Measurements from ENCODE around the gene SPEG.

SPEG gene

DNA sequence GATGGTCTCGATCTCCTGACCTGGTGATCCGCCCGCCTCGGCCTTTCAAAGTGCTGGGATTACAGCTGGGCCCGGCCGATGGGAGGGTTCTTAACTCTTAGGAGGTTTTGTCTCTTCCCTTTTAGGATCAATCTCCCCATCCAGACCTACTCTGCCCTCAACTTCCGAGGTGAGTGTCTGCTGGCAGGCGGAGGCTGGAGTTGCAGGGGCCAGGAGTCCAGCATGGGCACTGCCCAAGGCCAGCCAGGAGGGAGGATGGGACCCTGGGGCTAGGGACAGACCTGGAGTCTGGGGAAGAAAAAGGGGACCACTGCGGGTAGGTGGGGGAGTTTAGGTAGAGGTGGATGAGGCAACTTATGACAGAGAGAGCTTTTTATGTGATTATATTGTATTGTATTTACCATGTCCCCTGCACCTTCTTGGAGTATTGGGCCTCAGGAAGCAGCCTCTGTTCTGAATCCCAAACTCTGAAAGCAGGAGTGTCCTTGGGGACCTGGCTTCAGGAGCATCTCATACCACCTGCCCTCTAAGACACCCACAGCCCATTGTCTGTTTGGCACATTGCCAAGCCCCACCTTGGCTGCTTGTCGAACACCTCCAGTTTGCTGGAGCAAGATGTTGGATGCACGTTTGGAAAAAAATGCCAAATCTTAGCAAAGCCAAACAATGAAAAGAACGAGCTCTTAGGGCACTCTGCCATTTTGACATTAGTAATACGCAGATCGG lies 10.8 kb upstream of the SPEG start:
- DNase-seq, result no peak

DNA sequence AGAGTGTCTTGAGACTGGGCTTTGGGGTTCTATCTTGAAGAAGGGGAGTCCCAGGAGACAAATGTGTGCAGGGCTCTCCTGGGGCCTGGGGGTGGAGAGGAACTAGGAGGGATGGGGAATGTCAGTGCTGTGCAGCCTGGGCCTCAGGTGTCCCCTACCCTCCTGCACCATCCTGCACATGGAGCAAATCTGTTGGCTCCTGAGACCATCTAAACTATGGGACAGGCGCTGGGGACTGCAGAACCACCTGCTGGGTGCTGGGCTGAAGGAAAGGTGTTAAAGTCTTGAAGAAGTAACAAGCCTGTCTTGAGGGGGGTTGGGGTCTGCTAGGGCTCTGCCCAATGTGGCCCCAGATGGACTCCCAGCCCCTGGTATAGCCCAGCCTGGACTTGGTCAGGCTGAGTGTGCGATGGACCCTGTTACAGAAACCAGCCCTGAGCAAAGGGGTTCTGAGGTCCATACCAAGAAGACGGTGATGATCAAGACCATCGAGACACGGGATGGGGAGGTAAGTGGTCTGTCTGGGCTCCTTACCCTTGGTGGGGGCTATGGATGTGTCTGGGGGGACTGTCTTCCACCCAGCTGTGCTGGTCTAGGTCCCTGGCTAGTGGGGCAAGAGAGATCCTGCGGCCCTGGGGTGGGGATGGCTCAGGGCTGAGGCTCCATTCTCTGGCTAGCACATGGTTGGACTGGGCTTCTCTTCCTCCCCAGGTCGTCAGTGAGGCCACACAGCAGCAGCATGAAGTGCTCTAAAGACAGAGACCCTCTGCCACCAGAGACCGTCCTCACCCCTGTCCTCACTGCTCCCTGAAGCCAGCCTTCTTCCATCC lies 9.2 kb upstream of the SPEG start:
- no peak for DNase-seq

DNA sequence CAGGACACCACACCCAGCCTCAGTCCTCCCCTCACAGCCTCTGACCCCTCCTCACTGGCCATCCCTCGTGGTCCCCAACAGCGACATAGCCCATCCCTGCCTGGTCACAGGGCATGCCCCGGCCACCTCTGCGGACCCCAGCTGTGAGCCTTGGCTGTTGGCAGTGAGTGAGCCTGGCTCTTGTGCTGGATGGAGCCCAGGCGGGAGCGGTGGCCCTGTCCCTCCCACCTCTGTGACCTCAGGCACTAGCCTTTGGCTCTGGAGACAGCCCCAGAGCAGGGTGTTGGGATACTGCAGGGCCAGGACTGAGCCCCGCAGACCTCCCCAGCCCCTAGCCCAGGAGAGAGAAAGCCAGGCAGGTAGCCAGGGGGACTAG lies 8.6 kb upstream of the SPEG start:
- no peak for DNase-seq

DNA sequence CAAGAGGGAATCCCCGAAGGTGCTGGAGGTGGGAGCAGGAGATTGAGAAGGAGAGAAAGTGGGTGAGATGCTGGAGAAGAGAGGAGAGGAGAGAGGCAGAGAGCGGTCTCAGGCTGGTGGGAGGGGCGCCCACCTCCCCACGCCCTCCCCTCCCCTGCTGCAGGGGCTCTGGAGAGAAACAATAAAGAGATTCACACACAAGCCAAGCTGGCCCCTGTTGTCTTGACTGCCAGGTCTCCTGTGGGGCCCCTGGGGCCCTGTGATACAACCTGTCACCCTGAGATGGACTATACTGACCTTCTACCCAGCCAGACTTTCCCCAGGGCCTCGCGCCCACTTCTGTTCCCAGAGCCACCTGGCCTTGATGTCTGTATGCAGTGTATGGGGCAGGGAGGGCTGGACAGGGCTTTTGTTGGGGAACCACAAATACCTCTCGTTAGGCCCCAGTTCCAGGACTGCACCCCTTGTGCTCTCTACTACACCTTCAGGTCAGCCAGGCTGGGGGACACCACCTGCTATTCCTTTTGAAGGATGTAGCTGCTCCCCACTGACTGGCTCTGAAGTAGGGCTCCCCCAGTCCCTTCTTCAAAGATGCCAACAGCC lies 8.0 kb upstream of the SPEG start:
- no peak for DNase-seq

DNA sequence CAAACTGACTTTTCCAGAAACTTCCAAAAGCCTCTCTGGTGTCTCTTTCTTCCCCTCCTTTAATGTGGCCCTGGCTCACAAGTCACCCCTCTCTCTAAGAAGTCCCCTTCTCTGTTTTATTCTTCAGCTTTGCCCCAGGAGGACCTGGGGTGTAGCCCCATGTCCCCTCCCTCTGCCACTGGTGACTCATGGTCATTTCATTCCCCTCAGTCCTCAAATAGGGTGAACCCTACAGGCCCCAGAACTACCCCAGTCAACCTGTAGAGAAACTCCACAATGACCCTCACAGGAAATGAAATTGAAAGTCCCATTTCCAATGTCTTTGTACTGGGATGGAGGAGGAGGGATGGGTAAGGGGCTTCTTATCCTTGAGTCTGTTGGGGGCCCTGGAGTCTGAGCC lies 6.2 kb upstream of the SPEG start:
- no peak for DNase-seq

DNA sequence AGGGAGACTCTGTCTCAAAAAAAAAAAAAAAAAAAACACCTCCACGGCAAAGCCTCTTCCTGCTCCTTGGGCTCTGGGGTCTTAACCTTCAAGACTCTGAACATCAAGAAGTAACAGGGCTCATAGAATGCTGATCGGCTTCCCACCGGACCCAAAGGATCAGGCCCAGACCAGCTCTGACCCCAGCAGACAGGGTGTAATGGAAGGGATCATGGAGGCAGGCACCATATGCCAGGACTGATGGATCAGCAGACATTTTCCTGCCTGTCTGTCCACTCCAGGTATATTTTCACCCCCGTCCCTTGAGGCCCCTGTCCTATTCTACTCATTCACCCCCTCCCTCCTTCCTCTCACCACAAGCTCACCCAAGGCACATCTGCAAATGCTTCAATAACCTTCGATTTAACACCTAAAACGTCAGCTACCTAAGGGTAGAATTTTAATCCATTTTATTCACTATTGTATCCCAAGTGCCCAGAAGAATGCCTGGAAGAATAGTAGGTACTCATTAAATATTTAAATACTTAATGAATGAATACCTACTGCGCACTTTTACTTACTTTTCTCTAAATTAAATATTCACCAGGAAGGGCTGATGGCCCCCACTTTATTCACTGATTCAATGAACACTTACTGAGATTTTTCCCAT lies 4.6 kb upstream of the SPEG start:
- DNase-seq, result no peak

DNA sequence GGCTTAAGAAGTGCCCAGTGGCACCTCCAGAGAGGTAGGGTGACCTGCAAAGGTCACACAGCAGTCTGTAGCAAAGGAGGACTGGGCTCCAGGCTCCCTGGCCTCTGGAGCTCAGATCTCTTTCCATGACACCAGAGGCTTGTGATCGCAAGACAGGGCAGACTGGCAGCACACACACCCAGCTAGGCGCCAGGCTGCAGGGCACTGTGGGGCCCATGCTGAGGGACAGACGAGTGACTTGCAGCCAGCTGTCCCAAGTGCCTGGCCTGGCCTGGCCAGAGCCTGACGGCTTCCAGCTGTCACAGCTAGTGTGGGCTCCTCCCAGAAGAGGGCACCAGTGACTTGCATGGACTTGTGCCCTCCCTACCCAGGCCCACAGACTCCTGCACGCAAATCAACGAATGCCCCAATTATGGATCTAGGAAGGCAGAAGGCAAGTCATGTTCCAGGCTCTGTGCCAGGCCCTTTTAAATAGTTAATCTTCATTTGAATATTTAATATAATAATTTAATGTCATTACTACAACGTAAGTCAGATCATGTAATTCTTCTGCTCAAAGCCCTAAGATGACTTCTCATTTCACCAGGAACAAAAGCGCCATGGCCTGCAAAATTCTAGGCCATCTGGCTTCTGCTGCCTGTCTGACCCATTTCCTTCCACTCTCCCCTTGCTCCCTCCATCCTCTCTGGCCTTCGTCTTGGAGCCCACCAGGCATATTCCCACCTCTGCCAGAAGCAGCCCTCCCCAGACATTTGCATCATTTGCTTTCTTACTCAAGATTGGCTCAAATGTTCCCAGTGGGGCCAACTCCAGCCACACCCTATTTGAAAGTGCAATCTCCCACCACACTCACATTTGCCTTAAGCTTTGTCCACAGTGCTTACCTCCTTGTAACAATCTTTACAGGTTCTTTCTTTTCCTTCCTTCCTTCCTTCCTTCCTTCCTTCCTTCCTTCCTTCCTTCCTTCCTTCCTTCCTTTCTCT lies 3.7 kb upstream of the SPEG start:
- peak in 14 of 58 donors; percentile 4 to 36 (median 14) for DNase-seq

DNA sequence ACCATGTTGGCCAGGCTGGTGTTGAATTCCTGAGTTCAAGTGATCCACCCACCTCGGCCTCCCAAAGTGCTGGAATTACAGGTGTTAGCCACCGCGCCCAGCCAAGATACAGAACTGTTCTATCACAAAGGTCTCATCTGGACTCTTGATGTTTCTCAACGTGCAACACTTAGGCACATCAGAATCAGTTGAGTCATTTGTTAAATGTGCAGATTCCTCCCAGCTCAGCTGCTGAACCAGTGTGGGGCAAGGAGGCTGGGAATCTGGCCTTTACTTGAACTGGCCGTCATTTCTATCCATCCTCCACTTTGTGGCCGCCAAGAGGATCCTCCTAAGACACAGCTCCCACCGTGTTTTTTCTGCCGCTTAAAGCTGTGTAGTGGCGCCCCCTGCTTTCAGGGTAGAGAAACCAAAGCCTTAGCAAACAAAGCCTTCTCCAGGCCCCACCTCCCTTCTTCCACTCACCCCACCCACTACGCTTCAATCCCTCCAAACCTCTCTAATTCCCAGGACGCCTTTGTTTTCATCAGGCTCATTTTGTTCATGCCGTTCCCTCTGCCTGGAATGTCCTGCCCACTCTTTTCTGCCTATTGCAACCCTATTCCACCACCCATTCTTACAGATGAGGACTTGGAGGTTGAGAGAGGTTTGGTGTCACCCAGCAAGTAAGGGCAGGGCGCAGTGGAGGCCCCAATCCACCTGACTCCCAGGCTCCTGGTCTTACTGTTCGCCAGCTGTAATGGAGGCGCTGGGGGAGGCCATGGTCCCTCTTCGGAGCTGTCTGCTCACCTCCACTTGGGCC lies 776 bp upstream of the SPEG start:
- DNase-seq, result no peak

DNA sequence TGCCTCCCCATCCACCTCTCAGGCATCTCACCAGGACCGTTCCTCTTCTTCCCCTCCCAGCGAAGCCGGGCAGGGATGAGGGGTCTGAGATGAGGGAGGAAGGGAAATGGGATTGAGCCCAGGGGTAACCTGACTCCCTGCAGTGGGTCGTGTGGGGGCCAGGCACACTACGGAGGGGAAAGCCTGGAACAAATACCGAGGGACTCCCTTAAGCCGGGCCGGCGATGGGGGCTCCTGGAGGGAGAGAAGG lies 250 bp upstream of the SPEG start:
- DNase-seq, result no peak

DNA sequence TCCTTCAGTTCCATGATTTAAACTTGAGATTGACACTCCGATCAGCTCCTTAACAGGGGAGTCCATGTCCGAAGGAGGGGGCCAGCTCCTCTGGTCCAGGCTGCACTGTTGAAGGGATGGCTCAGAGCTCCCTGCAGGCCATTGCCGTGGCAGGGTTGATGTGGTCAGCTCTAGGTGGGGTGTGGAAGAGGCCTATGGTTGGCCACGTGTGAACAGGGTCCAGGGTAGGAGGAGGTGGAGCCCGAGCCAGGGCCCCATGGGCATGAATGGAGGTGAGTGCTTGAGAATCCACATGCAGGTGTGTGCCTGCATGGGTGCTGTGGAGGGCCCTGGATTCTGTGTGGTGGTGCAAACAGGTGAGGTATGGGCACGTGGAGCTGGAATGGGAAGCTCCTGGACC lies 1.1 kb downstream of the SPEG start:
- DNase-seq, result no peak

DNA sequence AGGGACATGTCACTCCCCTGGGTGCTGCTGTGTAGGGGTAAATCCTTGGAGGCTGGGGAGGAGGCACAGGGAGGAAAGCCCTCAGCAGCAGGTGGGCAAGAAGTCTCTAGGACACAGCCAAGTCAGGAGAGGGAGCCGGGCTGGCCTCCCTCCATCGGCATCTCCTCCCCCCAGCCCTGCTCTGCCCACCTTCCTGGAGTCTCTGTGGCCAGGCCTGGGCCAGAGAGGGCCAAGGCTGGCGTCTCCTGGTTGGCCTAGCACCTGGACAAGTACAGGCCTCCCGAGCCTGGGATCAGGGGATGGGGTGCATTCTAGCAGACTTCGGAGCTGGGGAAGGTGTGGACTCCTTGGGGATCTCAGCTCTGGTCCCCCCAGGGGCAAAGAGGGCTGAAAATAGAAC lies 1.8 kb downstream of the SPEG start:
- DNase-seq, result no peak

DNA sequence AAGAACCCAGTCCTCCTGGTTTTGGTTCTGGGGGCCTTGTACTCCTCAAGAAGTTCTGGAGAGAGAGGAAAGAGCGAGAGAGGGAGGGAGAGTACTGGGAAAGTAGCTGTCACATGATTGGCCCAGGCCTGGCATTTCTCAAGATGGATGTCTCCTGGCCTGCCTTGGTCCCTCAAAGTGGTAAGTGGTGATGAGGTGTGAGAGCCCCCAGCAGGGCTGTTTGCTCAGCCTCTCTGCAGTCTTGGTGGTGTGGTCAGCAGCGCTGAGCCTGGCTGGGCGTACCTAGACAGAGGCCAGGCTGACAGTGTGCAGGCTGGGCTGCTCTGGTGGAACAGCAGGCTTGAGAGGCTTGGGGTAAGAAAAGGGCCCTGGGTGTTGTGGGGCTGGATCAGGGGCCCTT lies 2.5 kb downstream of the SPEG start:
- no peak for DNase-seq

DNA sequence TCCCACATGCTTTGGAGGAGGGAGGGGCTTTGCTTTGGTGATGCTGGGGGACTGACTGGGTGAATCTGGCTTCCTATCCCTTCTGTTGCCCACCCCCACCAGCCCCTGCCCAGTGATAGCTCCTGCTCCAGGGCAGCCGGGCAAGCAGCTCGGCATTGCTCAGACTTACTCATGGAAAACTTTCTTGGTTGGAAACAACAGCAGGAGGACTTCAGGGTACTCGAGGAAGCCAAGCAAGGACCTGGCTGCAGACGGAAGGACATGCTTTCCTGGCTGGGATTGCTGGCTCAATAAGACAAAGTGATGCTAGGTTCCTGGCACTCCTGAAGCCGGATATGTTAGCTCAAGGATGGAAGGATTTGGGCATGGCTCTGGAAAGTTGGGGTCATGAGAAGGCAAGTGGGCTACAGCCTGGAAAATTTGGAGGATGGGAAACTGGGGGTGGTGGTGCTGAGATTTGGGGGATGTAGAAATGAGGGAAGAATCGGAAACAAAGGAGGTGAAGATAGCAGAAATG lies 3.1 kb downstream of the SPEG start:
- DNase-seq, result no peak

DNA sequence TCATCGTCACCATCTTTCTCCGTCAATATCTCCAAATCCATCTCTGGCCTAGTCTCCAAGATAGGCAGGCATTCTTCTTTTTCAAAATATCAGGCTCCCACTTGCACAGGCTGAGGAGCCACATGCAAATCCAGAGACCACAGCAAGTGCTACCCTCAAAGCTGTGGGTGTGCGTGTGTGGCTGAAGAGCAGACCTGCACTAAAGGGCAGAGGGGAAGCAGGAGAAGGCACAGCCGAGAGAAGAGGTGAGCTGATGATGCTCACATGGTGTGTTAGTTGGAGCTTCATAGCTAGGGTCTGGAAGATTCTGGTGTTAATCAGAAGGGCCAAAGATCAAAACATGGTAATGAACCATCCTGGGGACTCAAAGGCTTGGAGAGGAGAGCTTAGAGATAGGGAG lies 3.8 kb downstream of the SPEG start:
- DNase-seq, result no peak

DNA sequence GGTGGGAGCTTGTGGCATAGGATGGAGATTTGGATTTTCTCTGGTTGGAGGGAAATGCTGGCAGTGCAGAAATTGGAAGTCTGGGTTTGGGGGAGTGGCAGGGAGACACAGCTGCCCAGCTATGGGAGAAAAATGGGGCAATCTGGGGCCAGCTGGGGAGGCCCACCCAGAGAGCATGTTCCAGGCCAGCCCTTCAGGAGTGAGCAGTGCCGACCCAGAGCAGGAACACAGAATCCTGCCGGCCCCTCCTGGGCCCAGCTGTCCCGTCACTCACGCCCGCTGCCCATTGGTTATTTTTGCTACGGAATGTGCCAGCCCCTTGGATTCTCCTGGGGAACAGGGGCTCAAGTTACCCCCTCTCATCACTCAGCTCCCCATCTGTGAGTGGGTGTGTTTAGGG lies 4.9 kb downstream of the SPEG start:
- no peak for DNase-seq

DNA sequence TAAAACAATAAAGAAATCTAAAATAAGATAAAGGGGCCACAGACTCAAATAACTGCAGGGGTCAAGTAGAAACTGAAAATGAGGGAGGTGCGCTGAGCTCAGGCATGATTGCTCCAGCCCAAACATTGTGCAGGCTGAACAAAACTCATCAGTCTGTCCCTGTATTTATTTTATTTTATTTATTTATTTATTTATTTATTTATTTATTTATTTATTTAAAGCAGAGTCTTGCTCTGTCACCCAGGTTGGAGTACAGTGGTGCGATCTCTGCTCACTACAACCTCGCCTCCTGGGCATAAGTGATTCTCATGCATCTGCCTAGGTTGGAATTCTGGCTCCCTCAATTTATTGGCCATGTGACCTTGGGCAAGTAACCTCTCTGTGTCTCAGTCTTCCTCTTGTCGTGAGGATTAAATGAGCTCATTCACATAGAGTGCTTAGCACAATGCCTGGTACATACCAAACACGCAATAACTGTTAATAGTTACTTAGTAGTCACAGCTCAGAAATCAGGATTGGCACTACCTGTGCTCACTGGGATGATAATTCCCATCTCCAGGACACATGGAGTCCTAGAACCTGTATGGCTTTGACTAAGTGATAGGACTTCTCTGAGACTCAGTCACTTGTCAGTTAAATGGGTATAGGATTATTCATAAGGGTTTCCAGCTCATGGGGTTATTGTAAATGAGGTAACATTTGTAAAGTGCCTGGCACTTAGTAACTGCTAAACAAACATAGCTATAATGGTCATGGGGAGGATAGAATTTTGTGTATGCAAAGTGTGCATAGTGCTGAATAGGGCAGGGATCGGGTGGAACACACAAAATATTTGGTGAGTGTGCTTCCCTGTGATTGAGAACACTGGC lies 6.0 kb downstream of the SPEG start:
- no peak for DNase-seq

DNA sequence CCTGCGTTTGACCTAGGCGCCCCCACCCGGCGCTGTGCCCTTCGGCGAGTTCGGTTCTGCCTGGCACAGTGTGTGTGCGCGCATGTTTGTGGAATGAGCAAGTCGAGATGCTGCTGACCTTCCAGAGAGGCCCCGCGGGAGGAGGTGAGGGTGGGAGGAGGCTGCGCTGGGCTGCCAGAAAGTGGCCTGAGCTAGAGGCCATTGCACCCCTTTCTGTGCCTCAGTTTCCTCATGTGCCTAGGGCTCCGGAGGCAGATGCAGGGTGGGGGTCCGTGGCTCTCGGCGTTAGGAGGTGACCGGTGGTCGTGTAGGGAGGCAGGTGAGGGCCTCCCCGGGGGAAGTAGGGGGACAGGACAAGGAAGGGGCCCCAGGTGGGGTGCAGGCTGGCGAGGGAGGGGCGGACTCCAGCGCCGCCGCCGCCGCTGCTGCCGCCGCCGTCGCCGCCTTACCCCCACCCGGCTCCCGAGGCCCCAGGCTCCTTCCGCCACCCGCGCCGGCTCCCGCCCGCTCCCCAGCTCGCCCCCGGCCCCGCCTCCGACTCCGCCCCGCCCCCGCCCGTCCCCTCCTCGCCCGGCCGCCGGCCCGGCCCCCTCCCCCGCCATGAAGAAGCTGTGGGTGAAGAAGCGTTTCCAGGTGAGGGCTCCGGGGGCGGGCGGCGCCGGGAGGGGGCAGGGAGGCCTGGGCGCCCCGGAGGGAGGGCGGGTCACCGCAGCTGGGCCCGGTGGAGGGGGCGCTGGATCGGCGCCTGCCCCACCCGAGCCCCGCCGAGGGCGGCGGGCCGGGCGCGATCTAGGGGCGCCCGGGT lies 7.0 kb downstream of the SPEG start:
- peak in 21 of 58 donors; percentile 8 to 64 (median 25) for DNase-seq

All from anterior cingulate cortex (tissue), 58 donors.